Tibial artery (tissue), 4 donors: ENCODE measurements around the gene TAPBP.
A peak's percentile ranks its signal among the peaks of the same experiment; 100 is the strongest.

Source experiments
- DNase-seq, 2 donors: peaks; one replicate each; pipeline ENCODE4 v3.0.0-alpha.2; 2019
- H3K27ac ChIP-seq, 2 donors: fragments of 200-600 bp; sonication (generic) in 1 of 2; 1 replicate in 1 of 2; 2 replicates in 1 of 2; pipeline ENCODE4 v1.5.1; 2018 to 2019; ENCODE audit warnings: mild to moderate bottlenecking in 1 of 2
- H3K27me3 ChIP-seq, 2 donors: fragments of 200-600 bp; sonication (generic) in 1 of 2; one replicate each; pipeline versions ENCODE4 v1.5.1 to v1.6.0; 2016 to 2019
- H3K36me3 ChIP-seq, 3 donors: fragments of 200-600 bp; sonication (generic) in 2 of 3; one replicate each; pipeline ENCODE4 v1.5.1; 2016 to 2019; ENCODE audit warnings: mild to moderate bottlenecking in 2 of 3
- H3K4me1 ChIP-seq, 4 donors: fragments of 200-600 bp; sonication (generic) in 2 of 4; 1 replicate in 3 of 4; 2 replicates in 1 of 4; pipeline ENCODE4 v1.5.1; 2016 to 2019
- H3K4me3 ChIP-seq, 2 donors: fragments of 200-600 bp; sonication (generic) in 1 of 2; 1 replicate in 1 of 2; 2 replicates in 1 of 2; pipeline ENCODE4 v1.5.1; 2018 to 2019; ENCODE audit warnings: mild to moderate bottlenecking in 2 of 2
- H3K9me3 ChIP-seq, 3 donors: fragments of 200-600 bp; sonication (generic) in 1 of 3; one replicate each; pipeline ENCODE4 v1.5.1; 2016 to 2019
- CTCF ChIP-seq, 2 experiments: fragments of 200-600 bp in 1 of 2; fragments of 450-650 bp in 1 of 2; IDR thresholded peaks; one replicate each; pipeline ENCODE4 v1.5.1; 2017 to 2019; ENCODE audit warnings: antibody characterized with exemption in 2 of 2, mild to moderate bottlenecking in 1 of 2, moderate library complexity in 1 of 2
- intact Hi-C: fragments of 100-400 bp; cut with DNase I; formaldehyde crosslinking; loops from one replicate; pipeline ENCODE4 v1.15.0; 2023; ENCODE audit warnings: low total_unique reads

TAPBP gene

GRCh38 chr6:33251395-33252012 is 62.4 kb downstream of the TAPBP start:
- no peak for TF ChIP-seq CTCF (IDR thresholded peaks at IDR 0.05)
- H3K4me3 ChIP-seq = no peak overlapping the region
- no peak overlapping the region for H3K27ac ChIP-seq
- H3K9me3 ChIP-seq = no peaks in the 10 kb centered on the region
- H3K27me3 ChIP-seq = no peaks in the 10 kb centered on the region
- DNase-seq = peak in 1 of 2 donors; percentile 3
- intact Hi-C loops = no loop called here
- H3K4me1 ChIP-seq = peaks cover 0 to 28% (median 20%) of the 10 kb centered on the region in 4 donors
- peaks cover 5 to 19% (median 6%) of the 10 kb centered on the region in 3 donors for H3K36me3 ChIP-seq

- Histone ChIP-seq H3K4me1 (peaks cover 0 to 28% (median 20%) of the 10 kb centered on the region in 4 donors), H3K9me3 (no peaks in the 10 kb centered on the region), H3K36me3 (peaks cover 5 to 19% (median 6%) of the 10 kb centered on the region in 3 donors), H3K27me3 (peaks cover 0 to 7% of the 10 kb centered on the region in 2 donors), H3K4me3 (no peak overlapping the region), H3K27ac (peak overlapping the region; percentile 92 to 97)
- no peak for TF ChIP-seq CTCF (IDR thresholded peaks at IDR 0.05)
- intact Hi-C loops = no loop called here
- DNase-seq = peak in 1 of 2 donors; percentile 60
Observed at GRCh38 chr6:33250731-33251130, 63.1 kb downstream of the TAPBP start.

- peak in 1 of 2 donors; percentile 70 for DNase-seq
Observed at GRCh38 chr6:33249732-33250630, 63.9 kb downstream of the TAPBP start.

More at GRCh38 chr6:33249732-33250630, 63.9 kb downstream of the TAPBP start:
- TF ChIP-seq CTCF (IDR thresholded peaks at IDR 0.05) = no peak
- Histone ChIP-seq H3K27me3 (peaks cover 0 to 14% of the 10 kb centered on the region in 2 donors), H3K4me1 (peaks cover 0 to 28% (median 20%) of the 10 kb centered on the region in 4 donors), H3K27ac (peak overlapping the region; percentile 92 to 97), H3K9me3 (no peaks in the 10 kb centered on the region), H3K36me3 (peaks cover 5 to 19% (median 6%) of the 10 kb centered on the region in 3 donors), H3K4me3 (peak overlapping the region; percentile 58 to 79)
- intact Hi-C loops = loop anchor here (5.0 kb wide), 4 partner anchors 38 to 238 kb away; no protein-coding TSS in a partner anchor
